Measurements from ENCODE around the gene STAM. TPM values are rescaled to one million over a fixed set of nuclear protein-coding genes. Genes with fewer than 3 reads are reported as not detected.

STAM gene
- total RNA-seq, 1 donor from 2014 or later = 28.7 TPM

- no peak overlapping the region for H3K27ac Mint-ChIP-seq
- peaks cover 18% of the 10 kb centered on the region for H3K4me1 Mint-ChIP-seq
- H3K4me3 Mint-ChIP-seq = no peak overlapping the region
- ATAC-seq (ENCODE audit: low read depth) (no peak), DNase-seq (no peak)
- POLR2A ChIA-PET = interaction anchor here (1.2 kb wide), 1 partner anchor 11 kb away, joined by 3 read pairs; no protein-coding TSS in a partner anchor
- CTCF ChIA-PET = no interaction called here
- no peaks in the 10 kb centered on the region for H3K27me3 Mint-ChIP-seq
- peaks cover 12% of the 10 kb centered on the region for H3K36me3 Mint-ChIP-seq (ENCODE audit: low read depth)
- no peak for TF ChIP-seq CTCF (IDR thresholded peaks at IDR 0.05)
- intact Hi-C loops (cut with micrococcal nuclease) = loop anchor here (10.0 kb wide), 1 partner anchor 1242 kb away; the partner anchor contains the start of gene PTER
- peaks cover 3% of the 10 kb centered on the region for H3K9me3 Mint-ChIP-seq
Observed at GRCh38 chr10:17676919-17677318, 33.0 kb downstream of the STAM start.

GRCh38 chr10:17682236-17682946, 38.4 kb downstream of the STAM start:
- intact Hi-C loops (cut with micrococcal nuclease) = loop anchor here (5.0 kb wide), 1 partner anchor 65 kb away; the partner anchor contains the start of gene HACD1
- ChIA-PET CTCF (no interaction called here), POLR2A (no interaction called here)
- H3K36me3 Mint-ChIP-seq (ENCODE audit: low read depth) = peaks cover 23% of the 10 kb centered on the region
- peaks cover 3% of the 10 kb centered on the region for H3K9me3 Mint-ChIP-seq
- DNase-seq (no peak), ATAC-seq (ENCODE audit: low read depth) (no peak)
- no peak for TF ChIP-seq CTCF (IDR thresholded peaks at IDR 0.05)
- H3K4me3 Mint-ChIP-seq = no peak overlapping the region
- H3K27ac Mint-ChIP-seq = peak overlapping the region; percentile 59
- peaks cover 38% of the 10 kb centered on the region for H3K4me1 Mint-ChIP-seq
- H3K27me3 Mint-ChIP-seq = no peaks in the 10 kb centered on the region

- TF ChIP-seq CTCF (IDR thresholded peaks at IDR 0.05) = no peak
- H3K4me3 Mint-ChIP-seq = no peak overlapping the region
- intact Hi-C loops (cut with micrococcal nuclease) = loop anchor here (5.0 kb wide), 1 partner anchor 66 kb away; the partner anchor contains the start of gene HACD1
- DNase-seq (no peak), ATAC-seq (ENCODE audit: low read depth) (no peak)
- ChIA-PET POLR2A (interaction anchor here (0.5 kb wide), 1 partner anchor 14 kb away, joined by 3 read pairs; no protein-coding TSS in a partner anchor), CTCF (no interaction called here)
- H3K27ac Mint-ChIP-seq = peak overlapping the region; percentile 19
- peaks cover 28% of the 10 kb centered on the region for H3K36me3 Mint-ChIP-seq (ENCODE audit: low read depth)
- H3K9me3 Mint-ChIP-seq = peaks cover 3% of the 10 kb centered on the region
- peaks cover 38% of the 10 kb centered on the region for H3K4me1 Mint-ChIP-seq
- H3K27me3 Mint-ChIP-seq = no peaks in the 10 kb centered on the region
Observed at GRCh38 chr10:17683541-17683940, 39.6 kb downstream of the STAM start.

GRCh38 chr10:17684537-17684936, 40.6 kb downstream of the STAM start:
- ChIA-PET POLR2A (interaction anchor here (1.4 to 1.9 kb wide), 2 partner anchors 15 to 41 kb away, joined by 8 read pairs; partner anchors contain the start of gene STAM), CTCF (no interaction called here)
- TF ChIP-seq CTCF (IDR thresholded peaks at IDR 0.05) = no peak
- Mint-ChIP-seq H3K27me3 (no peaks in the 10 kb centered on the region), H3K9me3 (no peaks in the 10 kb centered on the region), H3K36me3 (ENCODE audit: low read depth) (peaks cover 33% of the 10 kb centered on the region), H3K27ac (no peak overlapping the region), H3K4me3 (peak overlapping the region; percentile 24), H3K4me1 (peaks cover 38% of the 10 kb centered on the region)
- DNase-seq (no peak), ATAC-seq (ENCODE audit: low read depth) (no peak)
- intact Hi-C loops (cut with micrococcal nuclease) = loop anchor here (2.0 to 5.0 kb wide), 3 partner anchors 16 to 67 kb away; partner anchors contain the start of genes HACD1 and STAM

- CTCF ChIA-PET = no interaction called here
- H3K4me1 Mint-ChIP-seq = peaks cover 35% of the 10 kb centered on the region
- ATAC-seq (ENCODE audit: low read depth) = peak; percentile 79
- POLR2A ChIA-PET = interaction anchor here (1.4 to 1.9 kb wide), 2 partner anchors 16 to 41 kb away, joined by 8 read pairs; partner anchors contain the start of gene STAM
- H3K9me3 Mint-ChIP-seq = no peaks in the 10 kb centered on the region
- peak overlapping the region; percentile 12 for H3K4me3 Mint-ChIP-seq
- peak overlapping the region; percentile 59 for H3K27ac Mint-ChIP-seq
- peaks cover 41% of the 10 kb centered on the region for H3K36me3 Mint-ChIP-seq (ENCODE audit: low read depth)
- no peak for TF ChIP-seq CTCF (IDR thresholded peaks at IDR 0.05)
- intact Hi-C loops (cut with micrococcal nuclease) = loop anchor here (1.0 to 2.0 kb wide), 3 partner anchors 12 to 41 kb away; partner anchors contain the start of gene STAM
- no peak for DNase-seq
- no peaks in the 10 kb centered on the region for H3K27me3 Mint-ChIP-seq
Observed at GRCh38 chr10:17685233-17685840, 41.4 kb downstream of the STAM start.
